ENCODE data around the gene TRPC4AP.

TRPC4AP gene

GRCh38 chr20:35005463-35005961 lies 87.1 kb downstream of the TRPC4AP start:
- H3K27ac Mint-ChIP-seq = no peak overlapping the region
- no peaks in the 10 kb centered on the region for H3K27me3 Mint-ChIP-seq
- DNase-seq (no peak), ATAC-seq (no peak)
- H3K4me1 Mint-ChIP-seq = no peaks in the 10 kb centered on the region
- H3K9me3 Mint-ChIP-seq = no peaks in the 10 kb centered on the region
- no peak overlapping the region for H3K4me3 Mint-ChIP-seq

- Mint-ChIP-seq H3K9me3 (no peaks in the 10 kb centered on the region), H3K27ac (peak overlapping the region in 1 of 2 donors; percentile 4), H3K27me3 (no peaks in the 10 kb centered on the region), H3K4me3 (no peak overlapping the region), H3K4me1 (no peaks in the 10 kb centered on the region)
- ATAC-seq = no peak
- no peak for DNase-seq
These were observed 87.7 kb downstream of the TRPC4AP start for GRCh38 chr20:35004749-35005462.

DNA sequence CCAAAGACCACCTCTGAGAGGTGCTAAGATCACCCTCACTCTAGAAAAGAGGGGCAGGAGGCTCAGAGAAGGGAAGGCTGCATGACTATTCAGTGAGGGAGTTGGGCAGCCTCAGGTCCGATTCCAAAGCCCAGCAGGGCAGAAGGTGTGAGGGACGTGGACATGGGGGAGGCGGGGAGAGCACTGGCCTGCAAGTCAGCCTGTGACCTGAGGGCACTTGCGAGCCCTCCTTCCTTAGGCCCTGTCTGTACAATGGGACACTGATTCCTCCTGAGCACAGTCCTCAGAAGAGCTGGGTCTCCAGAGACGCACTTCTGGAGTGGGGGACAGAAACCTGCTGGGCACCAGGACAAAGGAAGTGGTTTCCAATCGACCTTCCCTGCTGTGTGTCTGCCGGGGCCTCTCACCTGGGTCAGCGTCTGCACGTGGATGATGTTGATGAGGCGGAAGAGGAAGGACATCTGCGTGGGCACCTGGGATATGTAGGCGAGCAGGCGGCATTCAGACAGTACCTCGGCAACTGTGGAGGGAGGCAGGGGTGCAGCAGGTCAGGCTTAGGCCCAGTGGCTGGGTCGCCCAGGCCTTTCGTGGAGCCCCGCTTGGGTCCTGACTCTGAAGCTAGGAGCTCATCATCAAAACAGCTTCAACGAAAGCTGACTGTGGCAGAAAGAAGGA lies 88.4 kb downstream of the TRPC4AP start:
- DNase-seq = no peak
- Mint-ChIP-seq H3K4me1 (no peaks in the 10 kb centered on the region), H3K27me3 (no peaks in the 10 kb centered on the region), H3K27ac (peak overlapping the region in 1 of 2 donors; percentile 4), H3K9me3 (no peaks in the 10 kb centered on the region), H3K4me3 (no peak overlapping the region)
- ATAC-seq = no peak

GRCh38 chr20:35003211-35004031 lies 89.2 kb downstream of the TRPC4AP start:
- ATAC-seq = peak; percentile 18
- no peak for DNase-seq
- Mint-ChIP-seq H3K9me3 (no peaks in the 10 kb centered on the region), H3K27ac (no peak overlapping the region), H3K27me3 (no peaks in the 10 kb centered on the region), H3K4me3 (no peak overlapping the region), H3K4me1 (no peaks in the 10 kb centered on the region)

DNA sequence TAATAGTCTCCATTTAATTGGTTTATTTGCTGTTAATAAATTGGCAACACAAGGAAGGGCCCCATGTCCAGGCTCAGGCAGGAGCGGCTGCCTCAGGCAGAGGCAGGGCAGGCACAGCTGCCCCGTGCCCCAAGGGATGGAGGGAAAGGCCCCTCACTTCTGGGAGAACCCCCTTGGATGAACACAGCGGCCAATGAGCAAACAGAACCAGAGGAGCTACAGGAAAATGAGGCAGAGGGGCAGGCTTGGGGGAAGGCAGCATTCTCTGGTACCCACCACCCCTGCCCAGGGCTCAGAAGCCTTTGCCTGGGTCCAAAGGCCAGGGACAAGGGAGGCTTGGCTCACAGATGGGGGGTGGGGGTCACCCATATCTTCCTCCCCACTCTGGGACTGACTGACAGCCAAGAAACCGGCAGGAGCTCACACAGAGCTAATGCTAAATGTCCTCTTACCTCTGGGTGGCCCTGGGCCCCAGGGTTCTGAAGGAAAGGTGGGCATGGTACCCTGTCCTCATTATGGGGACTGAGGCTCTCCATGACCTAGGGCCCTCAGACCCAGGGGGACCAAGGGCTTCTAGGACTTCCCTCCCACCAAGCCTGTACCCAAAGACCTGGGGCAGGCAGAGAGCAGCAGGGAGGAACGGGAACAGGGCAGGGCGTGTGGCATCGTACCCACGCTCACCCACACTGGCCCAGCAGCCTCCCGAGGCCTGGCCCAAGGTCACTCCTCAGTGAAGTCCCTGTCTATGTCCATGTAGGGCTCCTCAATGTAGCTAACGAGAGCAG lies 90.0 kb downstream of the TRPC4AP start:
- H3K9me3 Mint-ChIP-seq = no peaks in the 10 kb centered on the region
- H3K4me3 Mint-ChIP-seq = no peak overlapping the region
- H3K27me3 Mint-ChIP-seq = no peaks in the 10 kb centered on the region
- ATAC-seq (no peak), DNase-seq (no peak)
- H3K4me1 Mint-ChIP-seq = no peaks in the 10 kb centered on the region
- H3K27ac Mint-ChIP-seq = peak overlapping the region in 1 of 2 donors; percentile 46

DNA sequence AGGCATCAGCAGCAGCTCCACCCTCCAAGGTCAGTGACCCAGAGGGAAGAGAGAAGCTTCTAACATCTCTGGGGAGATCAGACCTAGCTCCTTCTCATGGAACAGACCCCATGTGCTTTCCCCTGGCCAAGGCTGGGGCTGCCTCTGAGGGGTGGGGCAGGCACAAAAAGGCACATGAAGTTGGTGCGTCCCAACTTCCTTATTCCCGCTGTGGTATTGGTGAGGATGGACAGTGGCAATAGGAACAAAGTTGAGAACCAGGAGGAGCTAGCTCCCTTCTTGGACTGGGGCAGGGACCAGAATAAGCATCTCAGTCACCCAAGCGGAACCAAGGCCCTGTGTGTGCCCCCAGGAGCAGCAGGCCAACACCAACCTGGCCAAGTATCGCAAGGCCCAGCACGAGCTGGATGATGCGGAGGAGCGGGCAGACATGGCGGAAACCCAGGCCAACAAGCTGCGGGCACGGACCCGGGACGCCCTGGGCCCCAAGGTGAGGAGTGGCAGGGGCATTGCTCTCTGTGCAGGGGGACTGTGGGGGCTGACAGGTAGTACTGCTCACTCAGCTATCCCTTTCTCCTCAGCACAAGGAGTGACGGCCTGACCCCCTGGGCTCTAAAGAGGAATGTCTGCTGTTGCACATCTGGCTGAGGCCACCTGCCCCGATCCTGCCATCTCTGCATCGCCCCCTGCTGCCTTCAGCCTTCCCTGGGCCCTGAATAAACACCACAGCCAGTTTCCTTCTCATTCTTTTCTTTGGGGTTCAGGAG lies 90.8 kb downstream of the TRPC4AP start:
- Mint-ChIP-seq H3K27me3 (no peaks in the 10 kb centered on the region), H3K4me1 (no peaks in the 10 kb centered on the region), H3K4me3 (no peak overlapping the region), H3K9me3 (no peaks in the 10 kb centered on the region), H3K27ac (no peak overlapping the region)
- no peak for ATAC-seq
- no peak for DNase-seq

DNA sequence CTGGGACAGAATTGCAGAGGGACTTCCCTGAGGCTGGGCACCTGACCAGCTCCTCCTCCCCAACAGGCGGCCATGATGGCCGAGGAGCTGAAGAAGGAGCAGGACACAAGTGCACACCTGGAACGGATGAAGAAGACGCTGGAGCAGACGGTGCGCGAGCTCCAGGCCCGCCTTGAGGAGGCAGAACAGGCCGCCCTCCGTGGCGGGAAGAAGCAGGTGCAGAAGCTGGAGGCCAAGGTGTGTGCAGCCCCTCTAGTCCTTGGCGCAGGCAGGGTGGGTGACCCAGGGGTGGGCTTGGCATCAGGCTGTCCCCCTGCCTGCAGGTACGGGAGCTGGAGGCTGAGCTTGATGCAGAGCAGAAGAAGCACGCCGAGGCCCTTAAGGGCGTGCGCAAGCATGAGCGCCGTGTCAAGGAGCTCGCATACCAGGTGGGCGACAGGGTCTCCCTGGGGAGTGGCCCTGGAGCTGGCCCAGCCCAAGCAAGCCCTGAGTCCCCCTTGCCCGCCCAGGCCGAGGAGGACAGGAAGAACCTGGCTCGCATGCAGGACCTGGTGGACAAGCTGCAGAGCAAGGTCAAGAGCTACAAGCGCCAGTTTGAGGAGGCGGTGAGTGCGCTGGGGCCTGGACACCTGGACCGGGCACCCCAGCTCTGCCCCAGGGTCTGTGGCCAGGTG lies 91.5 kb downstream of the TRPC4AP start:
- H3K27ac Mint-ChIP-seq = peak overlapping the region in 1 of 2 donors; percentile 84
- DNase-seq = no peak
- no peaks in the 10 kb centered on the region for H3K4me1 Mint-ChIP-seq
- ATAC-seq = no peak
- no peak overlapping the region for H3K4me3 Mint-ChIP-seq
- H3K27me3 Mint-ChIP-seq = no peaks in the 10 kb centered on the region
- no peaks in the 10 kb centered on the region for H3K9me3 Mint-ChIP-seq

GRCh38 chr20:35000311-35000921 lies 92.2 kb downstream of the TRPC4AP start:
- H3K27me3 Mint-ChIP-seq = no peaks in the 10 kb centered on the region
- no peaks in the 10 kb centered on the region for H3K4me1 Mint-ChIP-seq
- peak overlapping the region in 1 of 2 donors; percentile 84 for H3K27ac Mint-ChIP-seq
- no peak for DNase-seq
- no peaks in the 10 kb centered on the region for H3K9me3 Mint-ChIP-seq
- no peak for ATAC-seq
- no peak overlapping the region for H3K4me3 Mint-ChIP-seq

- Mint-ChIP-seq H3K4me3 (no peak overlapping the region), H3K27me3 (no peaks in the 10 kb centered on the region), H3K27ac (peak overlapping the region in 1 of 2 donors; percentile 27), H3K9me3 (no peaks in the 10 kb centered on the region), H3K4me1 (no peaks in the 10 kb centered on the region)
- ATAC-seq (no peak), DNase-seq (no peak)
These were observed 92.8 kb downstream of the TRPC4AP start for GRCh38 chr20:34999782-35000181.

DNA sequence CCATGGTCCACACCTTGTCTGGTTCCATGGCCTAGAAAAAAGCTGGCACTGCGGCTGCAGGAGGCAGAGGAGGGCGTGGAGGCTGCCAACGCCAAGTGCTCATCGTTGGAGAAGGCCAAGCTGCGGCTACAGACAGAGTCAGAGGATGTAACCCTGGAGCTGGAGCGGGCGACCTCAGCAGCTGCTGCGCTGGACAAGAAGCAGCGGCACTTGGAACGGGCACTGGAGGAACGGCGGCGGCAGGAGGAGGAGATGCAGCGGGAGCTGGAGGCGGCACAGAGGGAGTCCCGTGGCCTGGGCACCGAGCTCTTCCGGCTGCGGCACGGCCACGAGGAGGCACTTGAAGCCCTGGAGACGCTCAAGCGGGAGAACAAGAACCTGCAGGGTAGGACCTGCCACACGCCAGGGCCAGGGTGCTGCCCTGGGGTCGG lies 93.6 kb downstream of the TRPC4AP start:
- DNase-seq (no peak), ATAC-seq (no peak)
- Mint-ChIP-seq H3K27ac (no peak overlapping the region), H3K4me3 (no peak overlapping the region), H3K9me3 (no peaks in the 10 kb centered on the region), H3K4me1 (no peaks in the 10 kb centered on the region), H3K27me3 (no peaks in the 10 kb centered on the region)

- no peaks in the 10 kb centered on the region for H3K27me3 Mint-ChIP-seq
These were observed 94.2 kb downstream of the TRPC4AP start for GRCh38 chr20:34998331-34998950.

DNA sequence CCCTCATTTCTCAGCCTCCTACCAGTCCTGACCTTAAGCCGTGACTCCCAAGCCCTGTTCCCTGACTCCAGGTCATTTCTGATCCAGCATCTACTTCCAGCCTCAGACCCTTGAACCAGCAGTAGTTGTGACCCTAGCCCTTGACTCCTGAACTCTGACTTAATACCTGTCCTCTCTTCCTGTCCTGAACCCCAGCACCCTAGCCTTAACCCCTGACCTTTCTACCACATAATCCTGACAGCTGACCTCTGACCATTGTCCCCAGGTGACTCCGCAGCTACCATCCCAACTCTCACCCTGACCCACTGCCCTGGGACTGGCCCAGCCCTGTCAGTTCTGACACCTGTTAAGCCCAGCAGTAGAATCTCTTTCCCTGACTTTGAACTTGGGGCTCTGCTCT lies 94.8 kb downstream of the TRPC4AP start:
- no peaks in the 10 kb centered on the region for H3K9me3 Mint-ChIP-seq
- H3K4me3 Mint-ChIP-seq = no peak overlapping the region
- no peaks in the 10 kb centered on the region for H3K27me3 Mint-ChIP-seq
- peak overlapping the region; percentile 4 to 75 for H3K27ac Mint-ChIP-seq
- ATAC-seq (no peak), DNase-seq (no peak)
- H3K4me1 Mint-ChIP-seq = no peaks in the 10 kb centered on the region

More at GRCh38 chr20:34998331-34998950, 94.2 kb downstream of the TRPC4AP start:
- ATAC-seq (no peak), DNase-seq (no peak)
- peak overlapping the region in 1 of 2 donors; percentile 31 for H3K27ac Mint-ChIP-seq
- H3K4me1 Mint-ChIP-seq = no peaks in the 10 kb centered on the region
- no peak overlapping the region for H3K4me3 Mint-ChIP-seq
- H3K9me3 Mint-ChIP-seq = no peaks in the 10 kb centered on the region

- peak; percentile 2 for ATAC-seq
- Mint-ChIP-seq H3K27ac (no peak overlapping the region), H3K4me3 (no peak overlapping the region), H3K9me3 (no peaks in the 10 kb centered on the region), H3K4me1 (no peaks in the 10 kb centered on the region), H3K27me3 (no peaks in the 10 kb centered on the region)
- DNase-seq = no peak
These were observed 95.5 kb downstream of the TRPC4AP start for GRCh38 chr20:34997131-34997561.
